ENCODE measurements around the gene PCDH9.
A peak's percentile ranks its signal among the peaks of the same experiment; 100 is the strongest.
"Not testable (repeated sequence)": the region's sequence is repeated elsewhere in the genome, so short reads cannot be mapped to it uniquely, and the experiment has no call there.

The PCDH9 gene

GRCh38 chr13:66657165-66657881, 572.8 kb downstream of the PCDH9 start:
- DNase-seq (ENCODE audit: low read depth), result peak; percentile 97

DNA sequence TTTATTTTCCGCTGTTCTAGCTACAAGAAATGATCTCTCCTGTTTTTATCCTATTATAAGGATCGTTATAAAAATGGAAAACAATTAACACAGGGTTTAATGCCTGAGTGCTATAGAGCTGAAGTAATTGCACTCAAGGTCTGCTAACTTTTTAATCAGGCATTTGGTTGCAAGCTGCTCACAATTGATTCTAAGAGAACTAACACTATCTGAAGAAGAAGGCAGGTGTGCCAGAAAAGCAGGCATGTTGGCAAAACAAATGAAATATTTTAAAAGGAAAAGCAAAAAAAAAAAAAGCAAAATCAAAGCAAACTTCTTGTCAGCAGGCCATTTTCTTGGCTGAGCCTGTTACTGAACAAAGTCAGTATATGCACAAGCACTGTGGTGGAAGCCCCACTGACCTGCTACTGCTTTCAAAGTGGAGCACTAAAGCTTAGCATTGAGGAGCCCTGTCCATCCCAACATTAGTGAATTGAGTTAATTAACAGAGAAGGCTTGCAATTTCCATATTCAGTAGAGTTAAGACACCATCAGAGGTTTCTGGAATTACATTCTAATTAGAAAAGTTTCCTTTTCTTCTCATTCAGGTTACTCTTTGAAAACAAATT, 574.2 kb downstream of the PCDH9 start:
- DNase-seq (ENCODE audit: low read depth), result no peak

DNA sequence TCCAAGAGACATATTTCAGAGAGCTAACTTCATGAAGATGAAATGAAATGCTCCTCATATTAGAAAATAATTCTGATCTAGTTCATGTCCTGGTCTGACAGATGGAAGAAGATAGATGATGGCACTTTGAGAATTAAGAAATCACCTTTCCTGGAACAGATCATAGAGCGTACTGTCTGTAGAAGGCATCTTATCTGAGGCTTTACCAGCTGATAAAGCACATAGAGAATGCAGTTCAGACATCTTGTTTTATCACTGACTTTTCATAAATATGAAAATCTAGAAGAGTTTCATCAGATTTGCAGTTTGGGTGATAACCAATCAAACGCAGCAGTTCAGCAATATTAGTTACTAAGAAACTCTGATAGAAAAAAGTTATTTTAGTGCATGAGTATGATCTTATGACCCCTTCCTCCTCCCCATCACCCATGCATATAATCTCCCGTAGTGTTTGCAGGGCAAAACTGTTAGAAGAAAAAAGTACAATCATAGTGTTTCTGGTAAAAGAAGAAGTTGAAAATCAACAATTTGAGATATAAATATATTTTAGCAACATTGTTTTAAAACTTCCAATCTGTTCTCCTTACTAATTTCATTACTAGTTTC, 585.2 kb downstream of the PCDH9 start:
- DNase-seq (ENCODE audit: low read depth), result no peak

DNA sequence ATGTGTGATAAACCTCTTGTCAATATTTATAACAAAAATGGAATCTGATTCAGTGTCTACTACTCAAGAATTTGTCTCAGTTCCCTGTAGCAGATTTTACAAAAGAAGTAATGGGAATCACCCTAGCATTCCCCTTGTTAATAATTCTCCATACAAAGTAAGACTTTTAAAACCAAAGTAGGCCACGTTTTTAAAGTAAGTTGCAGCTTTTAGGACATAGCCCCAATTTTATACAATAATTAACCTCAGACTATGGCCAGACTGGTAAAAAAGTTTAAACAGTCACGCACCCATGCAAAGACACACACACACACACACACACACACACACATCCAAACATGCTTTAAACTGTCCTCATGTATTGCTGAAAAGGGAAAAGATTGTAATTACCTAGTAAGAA, 589.9 kb downstream of the PCDH9 start:
- no peak for DNase-seq (ENCODE audit: low read depth)

DNA sequence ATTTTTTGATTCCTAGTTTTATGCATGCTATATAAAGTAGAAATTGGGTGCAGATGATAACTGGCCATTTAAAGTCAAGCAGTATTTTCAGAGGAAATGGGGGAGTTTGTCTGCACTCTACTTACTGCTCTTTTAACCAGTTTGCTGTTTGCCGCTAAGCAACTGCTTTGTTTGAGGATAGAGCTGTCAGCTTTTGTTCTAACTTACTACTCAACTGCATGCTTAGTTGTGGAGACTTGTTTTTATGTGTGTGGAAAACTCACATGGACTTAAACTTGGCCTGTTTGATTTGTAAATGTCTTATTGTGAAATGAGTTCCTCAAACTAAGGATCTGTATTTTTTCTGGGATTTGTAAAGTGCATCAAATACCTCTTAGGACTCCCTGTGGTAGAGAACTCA, 591.1 kb downstream of the PCDH9 start:
- DNase-seq (ENCODE audit: low read depth), result no peak

- peak; percentile 86 for DNase-seq (ENCODE audit: low read depth)
Observed at GRCh38 chr13:66635526-66635925, 594.6 kb downstream of the PCDH9 start.

GRCh38 chr13:66634384-66634783, 595.8 kb downstream of the PCDH9 start:
- DNase-seq (ENCODE audit: low read depth), result no peak

DNA sequence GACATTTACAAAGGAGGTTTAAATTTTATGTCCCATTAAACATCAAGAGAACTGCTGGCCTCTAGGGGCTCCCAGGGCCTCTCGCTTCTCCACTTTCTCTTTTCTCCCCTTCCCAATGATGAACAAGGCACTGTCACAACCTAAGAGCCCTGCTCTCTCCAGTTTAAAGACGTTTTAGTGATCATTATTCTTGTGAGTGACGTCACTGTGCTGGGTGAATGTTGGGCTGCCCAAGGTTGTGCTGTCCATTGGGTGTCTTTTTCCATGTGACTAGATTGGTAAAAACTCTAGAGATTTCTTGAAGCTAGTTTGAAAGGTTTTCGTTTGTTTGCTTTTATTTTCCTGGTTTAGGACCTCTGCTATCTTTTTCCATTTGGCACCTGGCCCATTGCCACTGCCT, 602.6 kb downstream of the PCDH9 start:
- DNase-seq (ENCODE audit: low read depth), result no peak

DNA sequence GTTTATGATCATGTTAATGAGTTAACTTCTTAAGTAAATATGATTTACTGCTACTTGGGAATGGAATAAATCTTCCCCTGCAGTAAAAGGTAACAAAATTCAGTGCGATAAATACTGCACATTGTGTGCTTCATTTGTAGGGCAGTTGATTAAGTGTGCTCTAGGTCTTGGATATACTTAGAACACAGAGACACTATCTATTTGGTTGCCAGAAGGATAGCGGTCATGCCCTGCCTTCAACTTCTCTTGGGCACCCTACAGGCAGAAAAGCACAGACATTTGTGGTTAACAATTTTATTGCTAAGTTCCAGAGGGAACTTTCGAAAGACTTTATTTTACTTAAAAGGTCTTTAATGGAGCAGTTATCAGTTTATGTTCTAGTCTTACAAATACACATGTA, 605.8 kb downstream of the PCDH9 start:
- no peak for DNase-seq (ENCODE audit: low read depth)

DNA sequence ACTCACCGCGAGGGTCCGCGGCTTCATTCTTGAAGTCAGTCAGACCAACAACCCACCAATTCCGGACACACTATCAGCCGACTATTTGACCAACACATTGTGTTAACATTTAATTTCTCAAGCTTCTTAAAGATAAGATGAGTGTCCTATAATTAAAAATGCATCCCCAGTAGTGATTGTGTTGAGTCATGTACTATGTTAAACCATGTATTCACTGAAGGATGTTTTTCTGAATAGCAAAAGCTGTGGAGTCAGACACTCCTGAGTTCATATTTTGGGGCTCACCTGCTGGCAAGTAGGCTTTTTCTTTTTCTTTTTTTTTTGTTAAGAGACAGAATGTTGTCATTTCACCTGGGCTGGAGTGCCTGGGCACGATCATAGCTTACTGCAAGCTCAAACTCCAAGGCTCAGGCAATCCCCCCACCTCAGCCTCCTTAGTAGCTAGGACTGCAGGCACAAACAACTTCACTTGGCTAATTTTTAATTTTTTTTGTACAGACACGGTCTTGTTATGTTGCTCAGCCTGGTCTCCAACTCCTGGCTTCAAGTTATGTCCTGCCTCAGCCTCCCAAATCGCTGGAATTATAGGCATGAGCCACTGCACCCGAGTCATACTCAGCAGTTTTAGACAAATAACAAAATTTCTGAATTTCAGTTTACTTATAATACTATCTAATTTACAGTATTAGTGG, 606.9 kb downstream of the PCDH9 start:
- no peak for DNase-seq (ENCODE audit: low read depth)

DNA sequence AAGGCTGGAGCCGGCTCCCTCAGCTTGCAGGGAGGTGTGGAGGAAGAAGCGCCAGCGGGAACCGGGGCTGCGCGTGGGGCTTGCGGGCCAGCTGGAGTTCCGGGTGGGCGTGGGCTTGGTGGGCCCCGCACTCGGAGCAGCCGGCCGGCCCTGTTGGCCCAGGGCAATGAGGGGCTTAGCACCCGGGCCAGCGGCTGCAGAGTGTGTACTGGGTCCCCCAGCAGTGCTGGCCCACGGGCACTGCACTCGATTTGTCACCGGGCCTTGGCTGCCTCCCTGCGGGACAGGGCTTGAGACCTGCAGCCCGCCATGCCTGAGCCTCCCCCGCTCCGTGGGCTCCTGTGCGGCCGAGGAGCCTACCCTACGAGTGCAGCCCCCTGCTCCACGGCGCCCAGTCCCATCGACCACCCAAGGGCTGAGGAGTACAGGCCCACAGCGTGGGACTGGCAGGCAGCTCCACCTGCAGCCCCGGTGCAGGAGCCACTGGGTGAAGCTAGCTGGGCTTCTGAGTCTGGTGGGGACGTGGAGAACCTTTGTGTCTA, 608.2 kb downstream of the PCDH9 start:
- not testable (repeated sequence) for DNase-seq (ENCODE audit: low read depth)

DNA sequence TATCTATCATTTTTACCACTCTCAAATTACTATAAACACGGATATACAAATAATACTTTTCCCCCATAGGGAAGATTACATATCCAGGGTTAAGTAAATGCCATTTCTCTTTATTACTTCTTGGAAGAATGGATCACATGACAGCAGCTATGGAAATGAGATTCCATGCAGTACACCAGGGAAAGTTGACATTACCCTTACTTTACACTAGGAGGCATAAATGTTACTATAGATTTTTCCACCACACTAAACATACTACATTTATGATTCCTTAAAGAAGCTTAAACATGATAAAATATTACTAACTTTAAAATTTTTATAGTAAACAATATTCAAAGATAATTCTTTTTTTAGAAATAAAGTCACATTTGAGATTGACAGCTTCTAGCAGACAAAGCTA, 611.4 kb downstream of the PCDH9 start:
- DNase-seq (ENCODE audit: low read depth), result peak; percentile 28

- no peak for DNase-seq (ENCODE audit: low read depth)
Observed at GRCh38 chr13:66617786-66618185, 612.4 kb downstream of the PCDH9 start.

GRCh38 chr13:66612983-66613382, 617.2 kb downstream of the PCDH9 start:
- no peak for DNase-seq (ENCODE audit: low read depth)

DNA sequence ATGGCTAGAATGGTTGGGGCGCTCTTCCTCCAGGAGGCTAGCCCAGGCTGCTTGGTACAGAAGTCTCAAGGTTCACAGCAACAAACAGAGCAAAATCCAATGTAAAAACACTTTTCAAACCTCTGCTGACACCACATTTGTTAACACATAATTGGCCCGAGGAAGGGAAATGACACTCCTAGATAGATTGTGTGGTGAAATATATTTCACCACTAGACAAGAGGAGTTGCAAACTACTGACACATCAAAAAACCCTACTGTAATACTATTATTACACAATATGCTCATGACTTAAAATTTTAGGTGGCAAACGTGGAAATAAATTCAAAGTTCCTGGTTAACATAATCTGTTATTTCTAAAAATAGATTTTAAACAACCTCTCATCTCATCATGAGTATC, 643.6 kb downstream of the PCDH9 start:
- no peak for DNase-seq (ENCODE audit: low read depth)

DNA sequence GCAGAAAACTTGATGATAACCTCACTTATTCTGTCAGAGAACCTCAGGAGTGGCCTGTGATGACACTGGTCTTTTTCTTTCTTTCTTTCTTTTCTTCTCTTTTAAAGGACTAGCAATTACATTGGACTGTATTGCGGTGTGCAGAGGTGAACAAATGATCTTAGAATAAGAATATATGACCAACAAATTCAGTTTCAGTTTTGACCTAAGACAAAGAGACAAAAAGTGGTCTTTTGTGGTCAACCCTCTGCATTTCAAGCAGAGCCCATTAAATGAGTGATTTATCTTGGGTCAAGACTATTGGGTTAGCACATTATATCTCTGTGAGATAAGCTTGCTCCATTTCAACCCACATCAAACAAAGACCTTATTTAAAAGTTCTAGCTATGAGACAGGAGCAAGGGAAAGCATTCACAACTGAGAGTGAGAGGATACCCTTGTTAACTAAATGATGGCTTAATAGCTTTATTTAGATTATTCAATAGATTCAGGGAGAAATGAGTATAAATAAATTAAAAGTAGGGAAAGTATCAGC, 644.4 kb downstream of the PCDH9 start:
- no peak for DNase-seq (ENCODE audit: low read depth)

DNA sequence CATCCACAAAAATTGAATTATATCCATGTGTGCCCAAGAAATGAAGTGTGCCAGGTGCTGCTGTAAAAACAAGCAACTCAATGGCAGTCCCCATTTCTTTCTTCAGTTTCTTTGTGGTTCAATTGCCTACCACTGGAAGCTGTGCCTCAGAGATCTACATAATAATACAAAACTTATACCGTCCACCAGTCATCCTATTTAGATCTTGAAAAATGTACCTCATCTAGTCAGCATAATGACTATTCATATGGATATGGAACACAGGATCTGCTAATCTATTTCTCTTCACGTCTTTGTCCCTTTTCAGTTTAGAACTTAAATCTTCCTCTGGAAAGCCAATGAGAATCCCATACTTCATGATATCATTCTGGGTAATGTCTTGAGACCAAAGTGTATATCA, 648.5 kb downstream of the PCDH9 start:
- no peak for DNase-seq (ENCODE audit: low read depth)

DNA sequence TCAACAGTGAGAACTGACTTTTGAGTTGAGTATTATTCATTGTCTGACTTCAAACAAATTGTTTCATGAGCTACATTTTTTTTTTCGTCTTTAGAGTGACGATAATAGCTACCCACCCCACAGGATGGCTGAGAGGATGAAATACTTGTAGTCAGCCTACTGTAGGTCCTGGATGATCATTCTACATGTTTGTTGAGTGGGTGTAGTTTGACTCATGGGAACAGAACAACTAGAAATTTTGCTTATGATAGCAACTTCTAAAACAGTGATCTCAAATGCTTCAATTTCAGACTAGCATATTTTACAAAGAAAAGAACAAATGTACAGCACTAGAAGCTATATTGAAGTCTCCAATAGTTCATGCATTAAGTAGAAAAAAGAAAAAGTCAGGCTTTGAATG, 651.8 kb downstream of the PCDH9 start:
- DNase-seq (ENCODE audit: low read depth), result no peak

DNA sequence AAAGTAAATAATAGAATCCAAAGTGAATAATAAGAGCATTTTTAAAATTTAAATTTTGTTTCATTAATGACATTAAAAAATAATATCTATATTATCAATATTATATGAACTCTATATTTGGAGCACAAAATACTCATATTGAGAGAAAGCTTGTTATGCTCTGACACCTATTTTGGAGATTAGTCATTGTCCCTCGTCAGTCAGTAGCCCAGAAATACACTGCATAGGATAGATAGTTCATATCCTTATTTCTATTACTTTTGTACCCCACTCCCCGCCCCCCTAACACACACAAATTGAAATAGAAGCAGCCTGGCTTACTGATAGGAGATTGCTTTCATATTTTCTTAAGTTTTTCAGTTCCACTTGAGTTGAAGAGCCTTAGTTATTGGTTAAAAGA, 652.8 kb downstream of the PCDH9 start:
- no peak for DNase-seq (ENCODE audit: low read depth)

DNA sequence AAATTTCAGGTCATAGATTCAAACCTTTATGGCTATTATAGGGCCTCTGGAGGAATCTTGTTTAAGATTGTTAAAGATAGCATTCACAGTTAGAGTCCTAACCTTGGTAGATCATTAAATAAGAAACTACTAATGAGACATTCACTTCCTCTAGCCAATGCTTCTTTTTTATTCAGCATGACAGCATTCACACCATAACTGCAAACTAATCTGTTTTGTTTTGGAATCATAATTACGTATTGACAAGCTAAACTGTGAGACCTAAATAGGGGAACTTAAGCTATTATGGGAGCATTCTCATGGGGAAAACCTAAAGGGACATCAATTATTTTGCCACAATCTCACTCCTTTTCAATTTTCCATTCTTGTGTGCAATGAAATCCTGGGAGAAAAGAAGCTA, 653.8 kb downstream of the PCDH9 start:
- no peak for DNase-seq (ENCODE audit: low read depth)

DNA sequence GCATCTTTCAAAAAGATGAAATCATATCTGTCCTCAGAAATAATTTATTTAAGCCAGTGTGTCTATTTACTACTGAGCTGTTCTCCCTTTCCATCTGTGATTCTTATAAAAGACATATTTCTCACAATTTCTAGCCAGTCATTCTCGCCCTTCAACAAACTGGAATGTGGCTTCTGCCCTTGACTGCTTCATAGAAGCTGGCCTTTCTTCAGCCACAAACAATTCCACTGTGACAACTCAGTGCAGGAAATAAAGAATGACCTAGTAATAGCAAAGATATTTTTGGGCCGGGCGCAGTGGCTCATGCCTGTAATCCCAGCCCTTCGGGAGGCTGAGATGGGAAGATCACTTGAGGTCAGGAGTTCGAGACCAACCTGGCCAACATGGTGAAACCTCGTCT, 655.5 kb downstream of the PCDH9 start:
- DNase-seq (ENCODE audit: low read depth), result peak; percentile 24

DNA sequence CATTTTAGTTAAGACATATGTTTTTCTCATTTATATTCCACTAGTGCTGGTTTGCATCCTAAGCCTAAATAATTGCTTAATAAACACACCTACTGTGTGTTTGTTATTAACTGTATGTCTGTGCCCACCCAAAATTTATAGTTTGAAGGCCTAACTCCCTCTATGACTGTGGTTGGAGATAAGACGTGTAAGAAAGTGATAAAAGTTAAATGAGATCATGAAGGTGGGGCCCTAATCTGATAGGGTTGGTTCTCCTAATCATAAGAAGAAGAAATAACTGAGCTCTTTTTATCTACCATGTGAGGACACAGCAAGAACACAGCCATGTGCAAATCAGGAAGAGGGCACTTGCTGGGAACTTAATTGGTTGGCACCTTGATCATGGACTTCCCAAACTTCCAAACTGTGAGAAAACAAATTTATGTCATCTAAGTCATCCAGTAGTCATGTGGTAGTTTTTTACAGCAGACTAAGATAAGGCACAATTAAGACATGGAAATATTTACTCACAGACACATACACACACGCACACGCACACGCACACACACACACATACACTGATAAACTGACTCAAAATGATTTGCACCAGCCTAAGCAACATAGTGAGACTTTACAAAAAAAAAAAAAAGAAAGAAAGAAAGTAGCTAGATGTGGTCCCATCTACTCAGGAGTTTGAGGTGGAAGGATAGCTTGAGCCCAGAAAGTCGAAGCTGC, 662.1 kb downstream of the PCDH9 start:
- DNase-seq (ENCODE audit: low read depth), result no peak
